AG04449 (cell line): ENCODE results near the gene AAK1.

Source experiments
- CTCF ChIA-PET: fragments of 350-600 bp; formaldehyde crosslinking; extraction: SDS; loops from one replicate; lab custom pipeline; 2021; ENCODE audit warnings: antibody characterized with exemption; lab: Yijun Ruan, JAX
- POLR2A ChIA-PET: fragments of 400-600, 350-600 bp; formaldehyde crosslinking; extraction: SDS; loops from one replicate; lab custom pipeline; 2020; ENCODE audit warnings: antibody characterized with exemption, inconsistent platforms; lab: Yijun Ruan, JAX
- DNase-seq: peaks from one replicate; pipeline ENCODE4 v3.0.0-alpha.2; 2010; ENCODE audit warnings: low read depth, low spot score
- H3K4me3 ChIP-seq: 2 replicates; pipeline ENCODE4 v1.5.1; 2011; ENCODE audit warnings: low read depth, mild to moderate bottlenecking, control low read depth, low read length
- CTCF ChIP-seq: IDR thresholded peaks from one replicate; pipeline ENCODE4 v1.5.1; 2011; ENCODE audit warnings: mild to moderate bottlenecking, moderate library complexity, low read length, control low read depth, inconsistent platforms; ENCODE audit not compliant: insufficient read depth; ENCODE audit errors: missing control alignments

AAK1 gene

DNA sequence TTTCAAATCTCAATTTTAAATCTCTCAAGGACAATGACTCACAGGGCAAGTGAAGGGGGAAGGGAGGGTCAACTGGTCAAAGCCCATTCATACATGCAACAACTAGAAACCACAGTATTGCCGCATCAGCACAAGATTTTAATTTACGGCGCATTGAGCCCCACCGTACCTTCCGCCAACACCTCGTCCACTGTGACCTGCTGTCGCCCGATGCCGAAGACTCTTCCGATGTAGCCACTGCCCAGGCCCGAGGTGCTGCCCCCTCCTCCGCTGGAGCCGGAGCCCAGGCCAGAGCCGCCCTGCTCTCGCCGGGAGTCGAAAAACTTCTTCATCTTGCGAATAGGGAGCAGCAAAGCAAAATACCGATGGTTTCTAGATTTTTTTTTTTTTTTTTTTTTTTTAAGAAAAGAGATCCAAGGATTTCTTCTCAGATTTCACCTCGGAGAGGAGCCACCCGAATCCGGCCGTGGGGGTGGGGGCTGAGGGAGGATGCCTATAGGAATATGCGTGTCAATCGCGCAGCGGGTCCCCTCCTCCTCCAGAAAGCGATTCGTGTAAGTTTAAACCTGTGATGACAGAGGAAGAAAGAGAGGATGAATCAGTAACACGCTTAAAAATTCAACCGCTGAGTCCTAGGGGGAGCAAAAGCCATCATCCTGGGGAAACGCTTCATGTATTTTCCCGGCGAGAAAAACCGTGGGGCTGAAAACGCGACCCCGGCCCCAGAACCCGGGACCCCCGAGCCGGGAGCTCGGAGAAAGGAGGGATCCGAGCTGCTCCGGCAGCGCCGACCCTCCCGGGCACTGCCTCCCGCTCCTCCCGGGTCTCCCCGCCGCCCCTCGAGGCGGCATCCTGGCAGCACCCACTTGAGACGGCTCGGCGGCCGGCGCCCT, 584 bp downstream of the AAK1 start:
- ChIA-PET POLR2A (interaction anchor here (0.8 to 1.7 kb wide), 3 partner anchors 10 to 206 kb away, joined by 3 to 5 read pairs (median 3); partner anchors contain the start of gene NFU1), CTCF (interaction anchor here (0.9 to 1.8 kb wide), 4 partner anchors 70 to 78 kb away, joined by 3 to 6 read pairs (median 3); no protein-coding TSS in a partner anchor)
- H3K4me3 ChIP-seq = peak overlapping the region; percentile 83
- peak; percentile 37 for DNase-seq
- TF ChIP-seq CTCF = no peak

DNA sequence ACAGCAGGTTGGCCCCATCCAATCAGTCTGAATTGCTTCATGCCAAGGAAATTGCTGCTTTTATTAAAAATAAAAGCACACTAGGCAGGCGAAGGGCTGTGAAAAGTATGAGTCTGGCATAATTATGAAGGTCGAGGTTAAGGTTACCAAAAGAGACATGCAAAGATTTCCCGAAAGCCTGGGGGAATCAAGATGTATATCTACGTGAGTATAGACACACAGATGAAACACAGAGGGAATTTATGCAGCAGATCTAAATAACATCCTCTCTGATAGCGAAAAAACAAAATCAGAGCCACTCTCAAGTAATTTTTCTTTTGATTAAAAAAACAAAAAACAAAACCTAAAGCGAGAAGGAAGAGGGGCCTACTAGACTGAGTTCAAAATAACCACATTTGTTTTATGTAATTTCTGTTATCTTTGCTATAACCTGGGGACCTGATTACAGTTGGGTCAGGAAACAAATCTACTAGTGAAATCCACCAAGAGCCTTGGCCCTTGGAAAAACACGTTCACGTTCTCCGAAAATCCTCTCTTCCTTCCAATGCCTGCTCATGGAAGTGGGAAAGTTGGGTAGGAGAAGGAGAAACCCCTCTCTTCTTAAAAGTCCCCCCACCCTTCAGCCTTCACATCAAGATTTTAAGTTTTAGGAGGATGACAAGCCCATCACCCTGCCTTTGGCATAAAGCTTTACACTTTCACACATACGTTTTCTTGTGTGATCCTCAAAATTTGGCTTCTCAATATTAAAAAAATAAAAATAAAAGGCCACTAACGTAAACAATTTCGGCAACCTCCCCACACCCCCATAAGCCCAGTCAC, 1.4 kb downstream of the AAK1 start:
- ChIA-PET CTCF (interaction anchor here (1.4 kb wide), 1 partner anchor 77 kb away, joined by 3 read pairs; no protein-coding TSS in a partner anchor), POLR2A (no interaction called here)
- no peak for DNase-seq
- peak overlapping the region; percentile 83 for H3K4me3 ChIP-seq
- TF ChIP-seq CTCF = no peak

GRCh38 chr2:69641471-69641870, 2.1 kb downstream of the AAK1 start:
- peak overlapping the region; percentile 83 for H3K4me3 ChIP-seq
- no peak for TF ChIP-seq CTCF
- CTCF ChIA-PET = interaction anchor here (1.4 kb wide), 1 partner anchor 76 kb away, joined by 3 read pairs; no protein-coding TSS in a partner anchor

DNA sequence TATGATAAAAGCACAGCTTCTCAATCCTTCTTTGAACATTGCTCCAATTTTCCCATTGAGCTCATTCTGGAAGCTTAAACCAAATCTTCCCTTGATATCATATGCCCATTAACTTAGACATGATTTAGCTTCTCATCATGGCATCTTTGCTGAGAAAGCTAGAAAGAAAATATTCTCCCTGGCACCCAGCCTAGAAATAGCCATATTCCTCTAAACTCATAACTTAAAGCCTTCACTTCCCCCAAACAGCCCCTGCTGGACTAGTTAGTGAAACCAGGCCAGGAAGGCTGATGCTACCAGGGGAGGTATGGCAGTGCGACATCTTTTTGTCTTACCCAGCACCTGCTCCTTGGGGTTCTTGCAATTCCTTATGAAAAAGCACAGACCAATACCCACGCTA, 4.3 kb downstream of the AAK1 start:
- no peak for DNase-seq
- ChIA-PET CTCF (interaction anchor here (1.1 to 1.5 kb wide), 2 partner anchors 16 to 21 kb away, joined by 4 read pairs; no protein-coding TSS in a partner anchor), POLR2A (no interaction called here)
- peak overlapping the region; percentile 9; the same call in 1 of the 2 replicates for H3K4me3 ChIP-seq
- peak; percentile 1 for TF ChIP-seq CTCF

More at GRCh38 chr2:69641471-69641870, 2.1 kb downstream of the AAK1 start:
- no peak for DNase-seq
- POLR2A ChIA-PET = no interaction called here

DNA sequence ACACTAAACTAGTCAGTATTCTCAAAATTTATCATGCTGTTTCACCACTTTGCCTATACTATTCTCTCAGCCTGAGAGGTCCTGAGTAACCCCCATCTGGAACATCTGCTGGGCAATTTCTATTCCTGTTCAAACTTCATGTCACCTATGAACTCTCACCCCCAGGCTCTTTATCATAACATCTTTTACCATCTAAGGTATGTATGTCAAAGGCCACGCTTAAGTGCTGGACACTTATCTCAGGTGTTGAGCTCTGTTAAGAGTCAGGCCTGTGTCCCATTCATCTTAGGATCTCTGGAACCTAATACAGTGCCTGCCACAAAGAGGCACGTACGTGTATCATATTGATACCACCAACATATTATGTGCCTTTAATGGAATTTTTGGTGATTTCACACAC, 4.9 kb downstream of the AAK1 start:
- no peak for TF ChIP-seq CTCF
- CTCF ChIA-PET = interaction anchor here (1.1 kb wide), 1 partner anchor 16 kb away, joined by 4 read pairs; no protein-coding TSS in a partner anchor
- DNase-seq = no peak
- H3K4me3 ChIP-seq = no peak overlapping the region
- POLR2A ChIA-PET = no interaction called here
